Upper lobe of left lung (tissue), 4 donors: Measurements from ENCODE around the gene ACRBP.

ENCODE experiments used
- POLR2A ChIP-seq, 4 donors: fragments of 450-650 bp; IDR thresholded peaks; one replicate each; pipeline ENCODE4 v1.5.1; 2016 to 2017; ENCODE audit warnings: antibody characterized with exemption in 4 of 4, mild to moderate bottlenecking in 2 of 4
- POLR2AphosphoS5 ChIP-seq, 2 donors: sonication (generic); formaldehyde crosslinking; IDR thresholded peaks; one replicate each; pipeline ENCODE4 v1.5.1; 2017; ENCODE audit warnings: antibody characterized with exemption in 2 of 2
- TF ChIP-seq, protein P1 (sequence below), 6 experiments: fragments of 450-650 bp in 4 of 6; fragments of 200-600 bp in 2 of 6; sonication (generic) in 2 of 6; IDR thresholded peaks; one replicate each; pipeline ENCODE4 v1.5.1; 2016 to 2019; ENCODE audit warnings: antibody characterized with exemption in 6 of 6

- TF ChIP-seq, protein P1, sequence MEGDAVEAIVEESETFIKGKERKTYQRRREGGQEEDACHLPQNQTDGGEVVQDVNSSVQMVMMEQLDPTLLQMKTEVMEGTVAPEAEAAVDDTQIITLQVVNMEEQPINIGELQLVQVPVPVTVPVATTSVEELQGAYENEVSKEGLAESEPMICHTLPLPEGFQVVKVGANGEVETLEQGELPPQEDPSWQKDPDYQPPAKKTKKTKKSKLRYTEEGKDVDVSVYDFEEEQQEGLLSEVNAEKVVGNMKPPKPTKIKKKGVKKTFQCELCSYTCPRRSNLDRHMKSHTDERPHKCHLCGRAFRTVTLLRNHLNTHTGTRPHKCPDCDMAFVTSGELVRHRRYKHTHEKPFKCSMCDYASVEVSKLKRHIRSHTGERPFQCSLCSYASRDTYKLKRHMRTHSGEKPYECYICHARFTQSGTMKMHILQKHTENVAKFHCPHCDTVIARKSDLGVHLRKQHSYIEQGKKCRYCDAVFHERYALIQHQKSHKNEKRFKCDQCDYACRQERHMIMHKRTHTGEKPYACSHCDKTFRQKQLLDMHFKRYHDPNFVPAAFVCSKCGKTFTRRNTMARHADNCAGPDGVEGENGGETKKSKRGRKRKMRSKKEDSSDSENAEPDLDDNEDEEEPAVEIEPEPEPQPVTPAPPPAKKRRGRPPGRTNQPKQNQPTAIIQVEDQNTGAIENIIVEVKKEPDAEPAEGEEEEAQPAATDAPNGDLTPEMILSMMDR (IDR thresholded peaks at IDR 0.05) = no peak
- no peak for TF ChIP-seq POLR2A (IDR thresholded peaks at IDR 0.05)
- TF ChIP-seq POLR2AphosphoS5 (IDR thresholded peaks at IDR 0.05) = no peak
Measured at GRCh38 chr12:6632026-6632983, 14.9 kb downstream of the ACRBP start.
